Measurements from ENCODE around the gene MAMDC2.

The MAMDC2 gene

DNA sequence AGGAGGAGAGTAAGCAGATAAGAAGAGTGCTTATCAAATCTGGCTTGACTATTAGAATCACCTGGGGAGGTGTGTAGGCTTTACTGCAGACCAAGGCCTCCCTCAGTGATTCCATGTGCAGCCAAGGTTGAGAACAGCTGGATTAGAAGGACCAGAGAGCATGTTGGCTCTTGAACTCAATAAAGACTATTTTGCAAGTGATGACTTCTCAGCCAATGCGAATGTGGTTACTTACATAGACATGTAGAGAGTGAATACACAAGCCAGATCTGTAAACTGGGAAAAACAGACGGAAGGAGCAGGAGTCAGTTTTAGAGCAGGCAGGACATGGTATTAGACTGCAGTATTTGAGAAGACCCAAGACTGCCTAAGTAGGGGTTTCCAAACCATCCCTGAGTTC is 48.5 kb downstream of the MAMDC2 start:
- in situ Hi-C loops (cut with MboI; ENCODE audit: low sequenced_read_pairs, unreplicated experiment): no loop called here
- DNase-seq (ENCODE audit: low spot score): no peak
- TF ChIP-seq, protein P1, sequence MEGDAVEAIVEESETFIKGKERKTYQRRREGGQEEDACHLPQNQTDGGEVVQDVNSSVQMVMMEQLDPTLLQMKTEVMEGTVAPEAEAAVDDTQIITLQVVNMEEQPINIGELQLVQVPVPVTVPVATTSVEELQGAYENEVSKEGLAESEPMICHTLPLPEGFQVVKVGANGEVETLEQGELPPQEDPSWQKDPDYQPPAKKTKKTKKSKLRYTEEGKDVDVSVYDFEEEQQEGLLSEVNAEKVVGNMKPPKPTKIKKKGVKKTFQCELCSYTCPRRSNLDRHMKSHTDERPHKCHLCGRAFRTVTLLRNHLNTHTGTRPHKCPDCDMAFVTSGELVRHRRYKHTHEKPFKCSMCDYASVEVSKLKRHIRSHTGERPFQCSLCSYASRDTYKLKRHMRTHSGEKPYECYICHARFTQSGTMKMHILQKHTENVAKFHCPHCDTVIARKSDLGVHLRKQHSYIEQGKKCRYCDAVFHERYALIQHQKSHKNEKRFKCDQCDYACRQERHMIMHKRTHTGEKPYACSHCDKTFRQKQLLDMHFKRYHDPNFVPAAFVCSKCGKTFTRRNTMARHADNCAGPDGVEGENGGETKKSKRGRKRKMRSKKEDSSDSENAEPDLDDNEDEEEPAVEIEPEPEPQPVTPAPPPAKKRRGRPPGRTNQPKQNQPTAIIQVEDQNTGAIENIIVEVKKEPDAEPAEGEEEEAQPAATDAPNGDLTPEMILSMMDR (IDR thresholded peaks at IDR 0.05; ENCODE audit: borderline replicate concordance, control extremely low read depth, extremely low read depth, insufficient read depth, missing control alignments): no peak

DNA sequence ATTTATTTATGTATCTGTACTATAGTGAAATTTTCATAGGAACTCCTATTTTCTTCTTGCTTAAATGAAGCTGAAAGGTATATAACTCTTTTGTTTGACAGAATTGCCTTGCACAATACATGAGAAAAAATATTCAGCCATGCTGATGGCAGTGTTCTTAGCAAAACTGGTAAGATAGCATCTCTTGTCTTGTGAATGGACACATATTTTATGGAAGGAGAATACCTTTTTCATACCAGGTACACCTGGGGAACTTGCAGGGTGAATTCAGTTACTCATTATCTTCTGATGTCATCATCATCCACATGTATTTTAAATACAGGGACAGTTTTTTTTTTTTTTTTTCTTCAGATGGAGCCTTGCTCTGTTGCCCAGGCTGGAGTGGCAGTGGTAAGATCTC is 49.4 kb downstream of the MAMDC2 start:
- in situ Hi-C loops (cut with MboI; ENCODE audit: low sequenced_read_pairs, unreplicated experiment): no loop called here
- no peak for DNase-seq (ENCODE audit: low spot score)
- TF ChIP-seq, protein P1 (IDR thresholded peaks at IDR 0.05; ENCODE audit: borderline replicate concordance, control extremely low read depth, extremely low read depth, insufficient read depth, missing control alignments): no peak

DNA sequence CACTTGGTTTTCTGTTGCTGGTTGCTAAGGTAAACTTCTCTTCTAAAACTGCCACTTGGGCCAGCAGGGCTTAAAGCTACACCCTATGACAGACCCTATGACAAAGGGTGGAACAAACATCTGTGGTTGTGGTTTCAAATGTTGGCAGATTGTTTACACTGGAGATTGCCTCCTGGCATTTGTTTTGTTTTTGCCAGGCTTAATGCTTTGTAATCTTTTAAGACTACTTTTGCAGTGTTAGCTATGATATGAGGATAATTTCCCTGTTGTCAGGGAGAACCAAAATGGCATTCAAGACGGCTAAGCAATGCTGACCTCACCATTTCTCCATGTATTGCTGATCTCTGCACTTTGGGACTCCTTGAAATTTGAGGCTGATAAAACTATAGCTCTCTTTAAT is 50.3 kb downstream of the MAMDC2 start:
- TF ChIP-seq, protein P1 (IDR thresholded peaks at IDR 0.05; ENCODE audit: borderline replicate concordance, control extremely low read depth, extremely low read depth, insufficient read depth, missing control alignments): no peak
- no peak for DNase-seq (ENCODE audit: low spot score)
- in situ Hi-C loops (cut with MboI; ENCODE audit: low sequenced_read_pairs, unreplicated experiment): no loop called here

DNA sequence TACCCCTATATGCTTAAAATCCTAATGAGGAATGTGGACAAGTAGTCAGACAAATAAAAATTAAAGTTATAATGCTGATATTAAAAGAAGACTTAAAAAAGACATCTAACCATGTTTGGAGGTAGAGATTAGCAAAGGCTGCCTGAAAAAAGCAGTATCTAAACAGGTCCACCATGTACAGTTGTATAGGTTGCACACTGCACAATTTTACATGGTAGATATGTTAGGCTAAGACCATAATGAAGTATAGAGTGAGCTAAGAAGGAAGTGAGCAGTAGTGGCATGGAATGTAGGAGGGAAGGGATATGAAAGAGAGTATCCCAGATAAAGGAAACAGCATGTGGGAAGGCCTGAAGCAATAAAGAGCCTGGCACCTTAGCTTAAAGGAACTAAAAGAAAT is 51.1 kb downstream of the MAMDC2 start:
- DNase-seq (ENCODE audit: low spot score): no peak
- TF ChIP-seq, protein P1 (IDR thresholded peaks at IDR 0.05; ENCODE audit: borderline replicate concordance, control extremely low read depth, extremely low read depth, insufficient read depth, missing control alignments): no peak
- in situ Hi-C loops (cut with MboI; ENCODE audit: low sequenced_read_pairs, unreplicated experiment): no loop called here

DNA sequence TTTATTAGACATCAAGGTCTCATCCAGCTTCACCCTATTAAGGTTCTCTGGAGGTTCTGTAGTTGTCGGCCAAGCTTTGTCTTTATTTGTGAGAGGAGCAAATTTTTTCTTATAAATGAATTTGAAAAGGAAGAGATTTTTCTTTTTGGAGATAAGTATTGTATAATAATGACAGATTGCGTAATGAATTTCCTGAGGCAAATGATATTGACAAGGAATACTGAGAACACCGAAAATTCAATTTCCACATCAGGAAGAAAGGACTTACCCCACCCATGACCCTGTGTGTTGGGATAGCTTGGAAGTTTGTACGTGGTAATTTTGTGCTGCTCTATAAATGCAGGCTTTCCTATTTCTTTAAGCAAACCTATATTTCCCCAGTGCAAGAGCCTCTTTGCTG is 53.5 kb downstream of the MAMDC2 start:
- no peak for DNase-seq (ENCODE audit: low spot score)
- in situ Hi-C loops (cut with MboI; ENCODE audit: low sequenced_read_pairs, unreplicated experiment): no loop called here
- TF ChIP-seq, protein P1 (IDR thresholded peaks at IDR 0.05; ENCODE audit: borderline replicate concordance, control extremely low read depth, extremely low read depth, insufficient read depth, missing control alignments): no peak

DNA sequence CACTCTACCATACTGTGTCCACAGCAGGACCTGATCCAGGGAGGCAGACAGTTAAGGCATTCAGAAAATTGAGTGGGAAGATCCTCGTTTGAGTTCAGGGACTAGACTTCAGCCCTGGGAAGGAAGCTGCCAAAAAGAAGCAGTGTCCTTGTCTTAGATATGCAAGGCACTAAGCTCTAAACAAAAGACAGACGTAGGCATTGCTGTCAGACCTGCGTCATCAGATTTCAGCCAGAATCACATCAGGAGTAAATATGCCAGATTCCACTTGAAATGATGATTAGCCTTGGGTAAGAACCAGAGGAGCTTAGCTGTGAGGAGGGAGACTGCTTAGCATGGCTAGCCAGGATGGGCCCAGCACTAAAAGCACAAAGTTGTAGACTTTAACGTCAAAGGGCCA is 56.7 kb downstream of the MAMDC2 start:
- DNase-seq (ENCODE audit: low spot score): no peak
- TF ChIP-seq, protein P1 (IDR thresholded peaks at IDR 0.05; ENCODE audit: borderline replicate concordance, control extremely low read depth, extremely low read depth, insufficient read depth, missing control alignments): no peak
- in situ Hi-C loops (cut with MboI; ENCODE audit: low sequenced_read_pairs, unreplicated experiment): no loop called here

DNA sequence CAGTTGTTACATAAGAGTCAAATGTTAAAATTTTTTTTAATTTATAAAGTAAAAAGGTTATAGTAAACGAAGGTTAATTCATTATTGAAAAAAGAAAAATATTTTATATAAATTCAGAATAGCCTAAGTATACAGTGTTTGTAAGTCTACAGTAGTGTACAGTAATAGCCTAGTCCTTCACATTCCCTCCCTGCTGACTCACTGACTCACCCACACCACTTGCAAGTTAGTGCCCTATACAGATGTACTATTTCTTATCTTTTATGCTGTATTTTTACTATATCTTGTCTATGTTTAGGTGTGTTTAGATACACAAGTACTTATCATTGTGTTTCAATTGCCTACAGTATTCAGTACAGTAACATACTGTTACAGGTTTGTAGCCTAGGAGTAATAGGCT is 57.6 kb downstream of the MAMDC2 start:
- in situ Hi-C loops (cut with MboI; ENCODE audit: low sequenced_read_pairs, unreplicated experiment): no loop called here
- TF ChIP-seq, protein P1 (IDR thresholded peaks at IDR 0.05; ENCODE audit: borderline replicate concordance, control extremely low read depth, extremely low read depth, insufficient read depth, missing control alignments): no peak
- no peak for DNase-seq (ENCODE audit: low spot score)
